Natural killer cell (primary cell): ENCODE measurements around the gene NAXE. TPM values are rescaled to one million over a fixed set of nuclear protein-coding genes. Genes with fewer than 3 reads are reported as not detected.

Experiments
- ATAC-seq, 3 donors: fragments of 150-1000 bp in 2 of 3; fragments of 200-7000 bp in 1 of 3; cut with Tn5 transposase; 1 replicate in 1 of 3; 2 replicates in 2 of 3; pipeline ENCODE4 v1.10.0; 2021; ENCODE audit warnings: mild to moderate bottlenecking in 2 of 3, moderate library complexity in 2 of 3
- DNase-seq, 2 donors: peaks; one replicate each; pipeline versions ENCODE4 v3.0.0 to v3.0.0-alpha.2; 2013 to 2021; ENCODE audit warnings: mixed read lengths in 1 of 2
- H3K27ac ChIP-seq: one replicate; pipeline ENCODE4 v1.5.1; 2013; ENCODE audit warnings: mild to moderate bottlenecking, low read length
- H3K27me3 ChIP-seq: one replicate; pipeline ENCODE4 v1.6.1; 2013; ENCODE audit warnings: low read length; ENCODE audit not compliant: control insufficient read depth, insufficient read depth
- H3K36me3 ChIP-seq: one replicate; pipeline ENCODE4 v1.6.1; 2013; ENCODE audit warnings: low read length; ENCODE audit not compliant: control insufficient read depth, insufficient read depth
- H3K4me1 ChIP-seq: one replicate; pipeline ENCODE4 v1.6.1; 2013; ENCODE audit warnings: low read length; ENCODE audit not compliant: control insufficient read depth, insufficient read depth
- H3K4me3 ChIP-seq: one replicate; pipeline ENCODE4 v1.5.1; 2013; ENCODE audit warnings: low read length
- H3K9me3 ChIP-seq: one replicate; pipeline ENCODE4 v1.6.1; 2013; ENCODE audit warnings: low read length; ENCODE audit not compliant: control insufficient read depth, insufficient read depth
- H3K27ac Mint-ChIP-seq, 2 donors: one replicate each; pipeline ENCODE4 v1.8.0; 2022; ENCODE audit warnings: mild to moderate bottlenecking in 2 of 2, mixed read lengths in 2 of 2, moderate library complexity in 1 of 2
- H3K27me3 Mint-ChIP-seq, 2 donors: one replicate each; pipeline ENCODE4 v1.8.0; 2022; ENCODE audit warnings: low read depth in 2 of 2, mixed read lengths in 2 of 2
- H3K36me3 Mint-ChIP-seq: one replicate; pipeline ENCODE4 v1.8.0; 2022; ENCODE audit warnings: mixed read lengths
- H3K4me1 Mint-ChIP-seq, 2 donors: one replicate each; pipeline ENCODE4 v1.8.0; 2022; ENCODE audit warnings: mixed read lengths in 2 of 2
- H3K4me3 Mint-ChIP-seq: one replicate; pipeline ENCODE4 v1.8.0; 2022; ENCODE audit warnings: mild to moderate bottlenecking, moderate library complexity, mixed read lengths
- H3K9me3 Mint-ChIP-seq, 2 donors: one replicate each; pipeline ENCODE4 v1.8.0; 2022; ENCODE audit warnings: mixed read lengths in 2 of 2
- WGBS: methylation state at CpG from one replicate; pipeline ENCODE4 v1.1.7; 2013; ENCODE audit warnings: missing lambda C conversion rate; ENCODE audit not compliant: insufficient coverage; 5-methylcytosine and 5-hydroxymethylcytosine counted together
- intact Hi-C: fragments of 100-400 bp; cut with micrococcal nuclease; formaldehyde crosslinking; loops from one replicate; pipeline ENCODE4 v1.14.2; 2022
- total RNA-seq, 4 donors: library from RNA; stranded (reverse); fragments of 120-200 nt in 1 of 4; gene quantifications; one replicate each; pipeline versions ENCODE4 v1.2.3 to v1.2.4, GENCODE V29; 2013 to 2022
- TF ChIP-seq, protein P1 (sequence below): fragments of 200-600 bp; IDR thresholded peaks from one replicate; pipeline ENCODE4 v1.8.0; 2022; ENCODE audit warnings: antibody characterized with exemption

The NAXE gene
- total RNA-seq, 3 donors from 2014 or later (not counting 1 experiment from before 2014, with no cell fraction given): 32.6 to 52.5 (median 36.6) TPM

- Mint-ChIP-seq H3K9me3 (no peaks in the 10 kb centered on the region), H3K36me3 (no peaks in the 10 kb centered on the region), H3K4me1 (peaks cover 0 to 10% of the 10 kb centered on the region in 2 donors), H3K27ac (no peak overlapping the region), H3K27me3 (no peaks in the 10 kb centered on the region), H3K4me3 (no peak overlapping the region)
- 95% methylated on average over 3 of the region's 3 CpGs for WGBS
- no peaks in the 10 kb centered on the region for H3K9me3 ChIP-seq
- no peak overlapping the region for H3K27ac ChIP-seq
- peaks cover 3% of the 10 kb centered on the region for H3K4me1 ChIP-seq
- ATAC-seq: no peak
- intact Hi-C loops: no loop called here
- no peak for DNase-seq
- H3K27me3 ChIP-seq: no peaks in the 10 kb centered on the region
- H3K36me3 ChIP-seq: no peaks in the 10 kb centered on the region
- no peak overlapping the region for H3K4me3 ChIP-seq
- TF ChIP-seq, protein P1, sequence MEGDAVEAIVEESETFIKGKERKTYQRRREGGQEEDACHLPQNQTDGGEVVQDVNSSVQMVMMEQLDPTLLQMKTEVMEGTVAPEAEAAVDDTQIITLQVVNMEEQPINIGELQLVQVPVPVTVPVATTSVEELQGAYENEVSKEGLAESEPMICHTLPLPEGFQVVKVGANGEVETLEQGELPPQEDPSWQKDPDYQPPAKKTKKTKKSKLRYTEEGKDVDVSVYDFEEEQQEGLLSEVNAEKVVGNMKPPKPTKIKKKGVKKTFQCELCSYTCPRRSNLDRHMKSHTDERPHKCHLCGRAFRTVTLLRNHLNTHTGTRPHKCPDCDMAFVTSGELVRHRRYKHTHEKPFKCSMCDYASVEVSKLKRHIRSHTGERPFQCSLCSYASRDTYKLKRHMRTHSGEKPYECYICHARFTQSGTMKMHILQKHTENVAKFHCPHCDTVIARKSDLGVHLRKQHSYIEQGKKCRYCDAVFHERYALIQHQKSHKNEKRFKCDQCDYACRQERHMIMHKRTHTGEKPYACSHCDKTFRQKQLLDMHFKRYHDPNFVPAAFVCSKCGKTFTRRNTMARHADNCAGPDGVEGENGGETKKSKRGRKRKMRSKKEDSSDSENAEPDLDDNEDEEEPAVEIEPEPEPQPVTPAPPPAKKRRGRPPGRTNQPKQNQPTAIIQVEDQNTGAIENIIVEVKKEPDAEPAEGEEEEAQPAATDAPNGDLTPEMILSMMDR: no peak
These were observed 45.3 kb upstream of the NAXE start for GRCh38 chr1:156546267-156546666.

DNA sequence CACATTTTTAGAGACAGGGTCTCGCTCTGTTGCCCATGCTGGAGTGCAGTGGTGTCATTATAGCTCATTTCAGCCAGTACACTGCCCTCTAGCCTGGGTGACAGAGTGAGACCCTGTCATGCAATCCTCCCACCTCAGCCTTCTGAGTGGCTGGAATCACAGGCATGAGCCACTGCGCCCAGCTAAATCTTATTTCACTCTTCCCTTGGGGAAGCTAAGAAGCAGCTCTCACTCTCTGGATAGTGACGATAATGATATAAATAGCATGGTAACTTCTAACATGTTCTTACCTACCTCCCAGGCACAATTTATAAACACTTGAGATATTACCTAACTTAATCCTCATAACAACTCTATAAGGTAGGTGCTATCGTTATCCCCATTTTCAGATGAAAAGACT lies 44.1 kb upstream of the NAXE start:
- no peak for DNase-seq
- H3K27ac Mint-ChIP-seq: no peak overlapping the region
- Histone ChIP-seq H3K27ac (no peak overlapping the region), H3K36me3 (no peaks in the 10 kb centered on the region), H3K4me3 (no peak overlapping the region), H3K4me1 (peaks cover 13% of the 10 kb centered on the region), H3K27me3 (no peaks in the 10 kb centered on the region), H3K9me3 (no peaks in the 10 kb centered on the region)
- TF ChIP-seq, protein P1: no peak
- H3K4me1 Mint-ChIP-seq: peaks cover 0 to 10% of the 10 kb centered on the region in 2 donors
- H3K27me3 Mint-ChIP-seq: no peaks in the 10 kb centered on the region
- WGBS: 83% methylated on average over 1 of the region's 4 CpGs
- no peak overlapping the region for H3K4me3 Mint-ChIP-seq
- H3K36me3 Mint-ChIP-seq: no peaks in the 10 kb centered on the region
- no peaks in the 10 kb centered on the region for H3K9me3 Mint-ChIP-seq
- intact Hi-C loops: no loop called here
- ATAC-seq: no peak

- Histone ChIP-seq H3K27ac (no peak overlapping the region), H3K36me3 (no peaks in the 10 kb centered on the region), H3K4me1 (peaks cover 16% of the 10 kb centered on the region), H3K9me3 (no peaks in the 10 kb centered on the region), H3K4me3 (no peak overlapping the region), H3K27me3 (no peaks in the 10 kb centered on the region)
- no peaks in the 10 kb centered on the region for H3K9me3 Mint-ChIP-seq
- ATAC-seq (no peak), DNase-seq (no peak)
- TF ChIP-seq, protein P1: no peak
- no peaks in the 10 kb centered on the region for H3K27me3 Mint-ChIP-seq
- H3K27ac Mint-ChIP-seq: no peak overlapping the region
- peaks cover 0 to 11% of the 10 kb centered on the region in 2 donors for H3K4me1 Mint-ChIP-seq
- intact Hi-C loops: no loop called here
- H3K4me3 Mint-ChIP-seq: no peak overlapping the region
- 97% methylated on average over 9 of the region's 9 CpGs for WGBS
- H3K36me3 Mint-ChIP-seq: no peaks in the 10 kb centered on the region
These were observed 43.6 kb upstream of the NAXE start for GRCh38 chr1:156547982-156548381.

DNA sequence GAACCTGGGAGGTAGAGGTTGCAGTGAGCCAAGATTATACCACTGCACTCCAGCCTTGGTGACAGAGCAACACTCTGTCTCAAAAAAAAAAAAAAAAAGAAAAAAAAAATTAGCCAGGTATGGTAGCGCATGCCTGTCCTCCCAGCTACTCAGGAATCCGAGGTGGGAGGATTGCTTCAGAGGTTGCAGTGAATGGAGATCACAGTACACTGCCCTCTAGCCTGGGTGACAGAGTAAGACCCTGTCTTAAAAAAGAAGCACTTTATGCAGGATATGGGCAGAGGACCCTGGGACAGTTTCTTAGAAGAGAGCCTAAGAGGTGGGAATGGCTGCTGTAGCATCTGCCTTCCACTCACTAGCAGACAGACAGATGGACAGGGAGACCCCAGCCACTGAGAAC lies 42.2 kb upstream of the NAXE start:
- no peaks in the 10 kb centered on the region for H3K9me3 Mint-ChIP-seq
- no peak overlapping the region for H3K27ac ChIP-seq

More for the DNA sequence above, 42.2 kb upstream of the NAXE start:
- TF ChIP-seq, protein P1: no peak
- no peaks in the 10 kb centered on the region for H3K9me3 ChIP-seq
- intact Hi-C loops: no loop called here
- H3K27me3 ChIP-seq: no peaks in the 10 kb centered on the region
- ATAC-seq: peak in 1 of 3 donors; percentile 44
- no peaks in the 10 kb centered on the region for H3K36me3 ChIP-seq
- DNase-seq: peak in 1 of 2 donors; percentile 25
- no peak overlapping the region for H3K4me3 Mint-ChIP-seq
- 84% methylated on average over 2 of the region's 2 CpGs for WGBS
- peaks cover 0 to 15% of the 10 kb centered on the region in 2 donors for H3K4me1 Mint-ChIP-seq
- no peaks in the 10 kb centered on the region for H3K27me3 Mint-ChIP-seq
- H3K4me1 ChIP-seq: peaks cover 25% of the 10 kb centered on the region
- H3K27ac Mint-ChIP-seq: no peak overlapping the region
- H3K36me3 Mint-ChIP-seq: no peaks in the 10 kb centered on the region
- no peak overlapping the region for H3K4me3 ChIP-seq
